ENCODE measurements around the gene HOXA9.
A peak's percentile ranks its signal among the peaks of the same experiment; 100 is the strongest.

The HOXA9 gene

GRCh38 chr7:27165089-27165995 lies at the start of gene HOXA9:
HOXA9 (minus strand) TSS chr7:27165537; CDS start chr7:27165457, 80 bp downstream.
- DNase-seq, result peak; percentile 71

GRCh38 chr7:27214239-27214950 lies 49.1 kb upstream of the HOXA9 start:
- DNase-seq, result no peak

- DNase-seq, result no peak
Observed at GRCh38 chr7:27213433-27214238, 48.3 kb upstream of the HOXA9 start.

GRCh38 chr7:27212497-27213432 lies 47.4 kb upstream of the HOXA9 start:
- no peak for DNase-seq

- no peak for DNase-seq
Observed at GRCh38 chr7:27211764-27212204, 46.4 kb upstream of the HOXA9 start.

- no peak for DNase-seq
Observed at GRCh38 chr7:27211084-27211446, 45.7 kb upstream of the HOXA9 start.

- peak; percentile 78 for DNase-seq
Observed at GRCh38 chr7:27210441-27211083, 45.2 kb upstream of the HOXA9 start.

- DNase-seq, result no peak
Observed at GRCh38 chr7:27209933-27210440, 44.6 kb upstream of the HOXA9 start.

- no peak for DNase-seq
Observed at GRCh38 chr7:27208998-27209397, 43.7 kb upstream of the HOXA9 start.

GRCh38 chr7:27207348-27207985 lies 42.1 kb upstream of the HOXA9 start:
- no peak for DNase-seq

- peak; percentile 52 for DNase-seq
Observed at GRCh38 chr7:27205325-27206280, 40.3 kb upstream of the HOXA9 start.

- peak; percentile 59 for DNase-seq
Observed at GRCh38 chr7:27204851-27205322, 39.5 kb upstream of the HOXA9 start.

- peak; percentile 53 for DNase-seq
Observed at GRCh38 chr7:27203964-27204594, 38.7 kb upstream of the HOXA9 start.

- DNase-seq, result peak; percentile 50
Observed at GRCh38 chr7:27203365-27203953, 38.1 kb upstream of the HOXA9 start.

GRCh38 chr7:27202862-27203134 lies 37.5 kb upstream of the HOXA9 start:
- DNase-seq, result no peak

- DNase-seq, result peak; percentile 56
Observed at GRCh38 chr7:27202018-27202861, 36.9 kb upstream of the HOXA9 start.

- no peak for DNase-seq
Observed at GRCh38 chr7:27201580-27202017, 36.3 kb upstream of the HOXA9 start.
